ENCODE data around the gene KRT74.

KRT74 gene

DNA sequence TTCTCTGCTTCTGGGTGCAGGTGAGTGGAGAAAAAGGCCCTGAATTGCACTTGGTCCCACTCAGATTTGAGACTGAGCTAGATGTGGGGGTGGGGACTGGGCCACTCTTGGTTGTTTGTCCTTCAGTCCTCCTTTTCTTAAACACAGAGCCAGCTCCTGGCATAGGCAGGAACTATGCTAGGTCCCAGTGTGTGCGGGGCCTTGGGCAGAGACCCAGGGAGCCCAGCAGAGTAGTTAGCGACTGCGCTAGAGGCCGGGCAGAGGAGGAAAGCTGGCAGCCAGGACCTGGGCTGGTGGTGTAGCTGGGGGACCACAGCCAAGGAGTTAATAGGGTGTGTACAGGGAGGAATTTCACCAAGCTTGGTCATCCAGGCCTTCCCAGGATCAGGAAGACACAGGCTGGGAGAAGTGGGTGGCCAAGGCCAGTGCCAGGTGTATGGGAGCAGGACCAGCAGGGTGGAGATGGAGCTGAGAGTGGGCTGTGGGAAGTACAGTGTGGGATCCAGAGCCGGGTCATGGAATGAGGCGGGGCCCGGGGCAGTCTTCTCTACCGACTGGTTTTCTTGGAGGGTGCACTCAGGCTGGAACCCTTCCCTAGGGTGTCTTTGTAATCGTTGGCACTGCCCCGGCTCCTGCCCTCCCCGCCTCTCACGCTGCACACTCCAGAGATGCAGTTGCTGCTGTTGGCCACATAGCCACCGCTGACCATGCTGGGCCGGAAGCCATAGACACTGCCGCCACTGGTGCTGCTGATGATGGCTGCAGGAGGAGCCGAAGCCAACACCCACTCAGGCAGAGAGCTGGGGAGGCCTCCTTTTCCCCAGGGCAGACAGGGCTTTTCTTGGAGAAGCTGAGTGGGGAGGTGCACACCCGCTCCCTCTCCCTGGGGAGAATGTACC lies 29.4 kb downstream of the KRT74 start:
- TF ChIP-seq, protein P1, sequence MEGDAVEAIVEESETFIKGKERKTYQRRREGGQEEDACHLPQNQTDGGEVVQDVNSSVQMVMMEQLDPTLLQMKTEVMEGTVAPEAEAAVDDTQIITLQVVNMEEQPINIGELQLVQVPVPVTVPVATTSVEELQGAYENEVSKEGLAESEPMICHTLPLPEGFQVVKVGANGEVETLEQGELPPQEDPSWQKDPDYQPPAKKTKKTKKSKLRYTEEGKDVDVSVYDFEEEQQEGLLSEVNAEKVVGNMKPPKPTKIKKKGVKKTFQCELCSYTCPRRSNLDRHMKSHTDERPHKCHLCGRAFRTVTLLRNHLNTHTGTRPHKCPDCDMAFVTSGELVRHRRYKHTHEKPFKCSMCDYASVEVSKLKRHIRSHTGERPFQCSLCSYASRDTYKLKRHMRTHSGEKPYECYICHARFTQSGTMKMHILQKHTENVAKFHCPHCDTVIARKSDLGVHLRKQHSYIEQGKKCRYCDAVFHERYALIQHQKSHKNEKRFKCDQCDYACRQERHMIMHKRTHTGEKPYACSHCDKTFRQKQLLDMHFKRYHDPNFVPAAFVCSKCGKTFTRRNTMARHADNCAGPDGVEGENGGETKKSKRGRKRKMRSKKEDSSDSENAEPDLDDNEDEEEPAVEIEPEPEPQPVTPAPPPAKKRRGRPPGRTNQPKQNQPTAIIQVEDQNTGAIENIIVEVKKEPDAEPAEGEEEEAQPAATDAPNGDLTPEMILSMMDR (IDR thresholded peaks at IDR 0.05): no peak
- no peaks in the 10 kb centered on the region for H3K36me3 ChIP-seq (ENCODE audit: control insufficient read depth, insufficient read depth, low read length)
- no peak overlapping the region for H3K27ac ChIP-seq
- no peak overlapping the region for H3K4me3 ChIP-seq (ENCODE audit: low read depth, low read length)
- H3K4me2 ChIP-seq (ENCODE audit: low read length): no peak overlapping the region
- H3K79me2 ChIP-seq: no peaks in the 10 kb centered on the region
- H3K27me3 ChIP-seq (ENCODE audit: control insufficient read depth, insufficient read depth, low read length): no peaks in the 10 kb centered on the region
- H2AFZ ChIP-seq: no peak overlapping the region
- H3K4me1 ChIP-seq: no peaks in the 10 kb centered on the region
- H3K9ac ChIP-seq: no peak overlapping the region
- H3K9me3 ChIP-seq (ENCODE audit: control insufficient read depth, low read length): no peaks in the 10 kb centered on the region

DNA sequence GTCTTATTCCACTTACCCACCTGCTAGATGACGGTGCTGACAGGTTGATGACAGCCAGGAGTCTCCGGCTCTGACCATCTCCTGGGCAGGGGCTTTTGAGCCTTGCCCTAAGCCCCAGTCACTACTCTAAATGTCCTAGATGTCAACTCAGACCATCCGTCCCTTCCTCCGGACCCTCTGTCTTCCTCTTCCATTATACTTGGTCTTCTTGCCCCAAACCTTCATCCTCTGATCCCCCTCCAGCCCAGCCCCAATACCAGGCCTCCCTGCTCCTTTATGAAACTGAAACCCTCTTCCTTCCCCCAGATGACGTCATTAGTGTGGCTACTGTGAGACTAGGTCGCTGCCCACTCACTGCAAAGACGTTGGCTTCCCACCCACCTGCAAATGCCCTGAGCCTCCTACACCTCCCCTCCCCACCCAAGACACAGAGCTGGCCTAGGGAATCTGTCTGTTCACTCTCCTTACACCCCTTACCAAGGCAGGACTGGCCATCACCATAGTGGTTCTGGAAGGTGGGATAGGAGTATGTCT lies 30.8 kb downstream of the KRT74 start:
- no peak overlapping the region for H3K4me2 ChIP-seq (ENCODE audit: low read length)
- no peaks in the 10 kb centered on the region for H3K9me3 ChIP-seq (ENCODE audit: control insufficient read depth, low read length)
- H3K9ac ChIP-seq: no peak overlapping the region
- no peaks in the 10 kb centered on the region for H3K36me3 ChIP-seq (ENCODE audit: control insufficient read depth, insufficient read depth, low read length)
- H3K79me2 ChIP-seq: no peaks in the 10 kb centered on the region
- H2AFZ ChIP-seq: no peak overlapping the region
- no peak overlapping the region for H3K4me3 ChIP-seq (ENCODE audit: low read depth, low read length)
- H3K27ac ChIP-seq: no peak overlapping the region
- TF ChIP-seq, protein P1 (IDR thresholded peaks at IDR 0.05): no peak
- H3K27me3 ChIP-seq (ENCODE audit: control insufficient read depth, insufficient read depth, low read length): no peaks in the 10 kb centered on the region
- no peaks in the 10 kb centered on the region for H3K4me1 ChIP-seq

DNA sequence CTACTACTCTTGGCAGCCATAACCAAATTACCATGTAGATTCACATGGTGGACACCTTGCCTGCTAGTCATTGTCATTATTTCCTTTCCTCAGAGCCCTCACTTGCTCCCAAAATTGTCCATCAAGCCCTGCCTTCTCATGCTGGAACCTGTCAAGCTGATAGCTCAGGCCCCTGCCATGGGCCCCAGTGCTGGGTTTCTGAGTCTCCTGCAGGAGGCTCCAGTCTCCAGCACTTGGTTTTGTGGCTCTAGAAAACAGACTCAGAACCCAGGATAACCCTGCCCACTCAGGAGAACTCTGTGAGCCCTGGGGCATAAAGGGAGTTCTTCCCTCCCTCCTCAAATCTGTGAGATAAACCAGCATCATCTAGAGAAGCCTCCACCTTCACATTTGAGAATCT lies 31.5 kb downstream of the KRT74 start:
- no peaks in the 10 kb centered on the region for H3K27me3 ChIP-seq (ENCODE audit: control insufficient read depth, insufficient read depth, low read length)
- H2AFZ ChIP-seq: no peak overlapping the region
- no peaks in the 10 kb centered on the region for H3K79me2 ChIP-seq
- H3K9ac ChIP-seq: no peak overlapping the region
- H3K9me3 ChIP-seq (ENCODE audit: control insufficient read depth, low read length): no peaks in the 10 kb centered on the region
- H3K4me3 ChIP-seq (ENCODE audit: low read depth, low read length): no peak overlapping the region
- no peaks in the 10 kb centered on the region for H3K36me3 ChIP-seq (ENCODE audit: control insufficient read depth, insufficient read depth, low read length)
- no peak overlapping the region for H3K4me2 ChIP-seq (ENCODE audit: low read length)
- H3K27ac ChIP-seq: no peak overlapping the region
- TF ChIP-seq, protein P1 (IDR thresholded peaks at IDR 0.05): no peak
- no peaks in the 10 kb centered on the region for H3K4me1 ChIP-seq

DNA sequence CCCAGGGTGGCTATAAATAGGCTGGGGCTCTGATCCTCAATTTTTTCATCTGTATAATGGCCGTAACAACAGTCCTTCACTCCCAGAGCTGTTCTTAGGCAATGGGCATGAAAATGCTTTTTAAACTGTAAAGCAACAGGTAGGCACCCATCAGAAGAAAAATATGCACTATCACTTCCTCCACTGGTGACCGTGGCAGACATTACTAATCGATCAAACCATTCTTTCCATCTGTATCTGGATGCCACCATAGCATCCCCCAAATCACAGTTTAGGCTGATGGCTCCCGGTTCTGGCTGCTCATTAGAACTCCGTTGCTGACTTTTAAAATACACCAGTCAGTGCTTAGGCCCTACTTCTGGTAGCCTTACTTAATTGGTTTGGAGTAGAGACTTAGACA lies 31.9 kb downstream of the KRT74 start:
- H3K4me2 ChIP-seq (ENCODE audit: low read length): no peak overlapping the region
- TF ChIP-seq, protein P1 (IDR thresholded peaks at IDR 0.05): no peak
- no peaks in the 10 kb centered on the region for H3K4me1 ChIP-seq
- H3K9me3 ChIP-seq (ENCODE audit: control insufficient read depth, low read length): no peaks in the 10 kb centered on the region
- no peaks in the 10 kb centered on the region for H3K36me3 ChIP-seq (ENCODE audit: control insufficient read depth, insufficient read depth, low read length)
- no peak overlapping the region for H3K9ac ChIP-seq
- H3K27ac ChIP-seq: no peak overlapping the region
- H3K4me3 ChIP-seq (ENCODE audit: low read depth, low read length): no peak overlapping the region
- H2AFZ ChIP-seq: no peak overlapping the region
- H3K27me3 ChIP-seq (ENCODE audit: control insufficient read depth, insufficient read depth, low read length): no peaks in the 10 kb centered on the region
- no peaks in the 10 kb centered on the region for H3K79me2 ChIP-seq

Measured in parathyroid adenoma (tissue), 2 donors.